ENCODE results near the gene HSF5. TPM values are rescaled to one million over a fixed set of nuclear protein-coding genes. Genes with fewer than 3 reads are reported as not detected.

Gene HSF5
- total RNA-seq, 6 donors from 2014 or later = 0.07 to 0.39 (median 0.30) TPM; not detected in 1

GRCh38 chr17:58375811-58376210 lies 112.4 kb downstream of the HSF5 start:
- WGBS, 2 donors = 75 to 86% methylated on average over 2 of the region's 2 CpGs

GRCh38 chr17:58375256-58375655 lies 113.0 kb downstream of the HSF5 start:
- Histone ChIP-seq H3K27ac (no peak overlapping the region), H3K27me3 (no peaks in the 10 kb centered on the region), H3K9me3 (no peaks in the 10 kb centered on the region), H3K36me3 (no peaks in the 10 kb centered on the region), H3K4me1 (peaks cover 0 to 17% (median 14%) of the 10 kb centered on the region in 4 donors), H3K4me3 (no peak overlapping the region)
- DNase-seq = no peak
- no peak for TF ChIP-seq POLR2A (IDR thresholded peaks at IDR 0.05)
- no peak for TF ChIP-seq POLR2AphosphoS5 (IDR thresholded peaks at IDR 0.05)
- peak in 1 of 6 experiments; percentile 10 for TF ChIP-seq CTCF (IDR thresholded peaks at IDR 0.05)
- 65 to 71% methylated on average over 5 of the region's 5 CpGs for WGBS, 2 donors
- ATAC-seq (ENCODE audit: low FRiP score in 2 of 2) = no peak

More at GRCh38 chr17:58375811-58376210, 112.4 kb downstream of the HSF5 start:
- peaks cover 0 to 17% (median 16%) of the 10 kb centered on the region in 4 donors for H3K4me1 ChIP-seq
- no peaks in the 10 kb centered on the region for H3K9me3 ChIP-seq
- H3K4me3 ChIP-seq = no peak overlapping the region
- no peak for DNase-seq
- ATAC-seq (ENCODE audit: low FRiP score in 2 of 2) = no peak
- H3K36me3 ChIP-seq = no peaks in the 10 kb centered on the region
- H3K27me3 ChIP-seq = no peaks in the 10 kb centered on the region
- no peak overlapping the region for H3K27ac ChIP-seq
- TF ChIP-seq POLR2AphosphoS5 (IDR thresholded peaks at IDR 0.05) (no peak), CTCF (IDR thresholded peaks at IDR 0.05) (no peak), EP300 (IDR thresholded peaks at IDR 0.05) (no peak), POLR2A (IDR thresholded peaks at IDR 0.05) (no peak)

GRCh38 chr17:58373923-58374322 lies 114.3 kb downstream of the HSF5 start:
- WGBS, 2 donors = 85 to 98% methylated on average over 1 of the region's 1 CpG
- no peak for ATAC-seq (ENCODE audit: low FRiP score in 2 of 2)

GRCh38 chr17:58373003-58373402 lies 115.2 kb downstream of the HSF5 start:
- DNase-seq = no peak
- 90 to 93% methylated on average over 5 of the region's 5 CpGs for WGBS, 2 donors
- no peaks in the 10 kb centered on the region for H3K36me3 ChIP-seq
- TF ChIP-seq POLR2A (IDR thresholded peaks at IDR 0.05) = no peak
- TF ChIP-seq EP300 (IDR thresholded peaks at IDR 0.05) = no peak
- no peak for TF ChIP-seq CTCF (IDR thresholded peaks at IDR 0.05)
- no peak for TF ChIP-seq POLR2AphosphoS5 (IDR thresholded peaks at IDR 0.05)
- no peaks in the 10 kb centered on the region for H3K9me3 ChIP-seq
- ATAC-seq (ENCODE audit: low FRiP score in 2 of 2) = no peak
- no peak overlapping the region for H3K4me3 ChIP-seq
- no peak overlapping the region for H3K27ac ChIP-seq
- peaks cover 0 to 17% (median 14%) of the 10 kb centered on the region in 4 donors for H3K4me1 ChIP-seq
- H3K27me3 ChIP-seq = no peaks in the 10 kb centered on the region

More at GRCh38 chr17:58373923-58374322, 114.3 kb downstream of the HSF5 start:
- H3K4me3 ChIP-seq = no peak overlapping the region
- H3K27ac ChIP-seq = no peak overlapping the region
- TF ChIP-seq POLR2A (IDR thresholded peaks at IDR 0.05) (no peak), CTCF (IDR thresholded peaks at IDR 0.05) (no peak), EP300 (IDR thresholded peaks at IDR 0.05) (no peak), POLR2AphosphoS5 (IDR thresholded peaks at IDR 0.05) (no peak)
- no peaks in the 10 kb centered on the region for H3K9me3 ChIP-seq
- no peaks in the 10 kb centered on the region for H3K36me3 ChIP-seq
- H3K4me1 ChIP-seq = peaks cover 0 to 17% (median 14%) of the 10 kb centered on the region in 4 donors
- H3K27me3 ChIP-seq = no peaks in the 10 kb centered on the region
- no peak for DNase-seq

GRCh38 chr17:58371300-58371950 lies 116.8 kb downstream of the HSF5 start:
- no peak overlapping the region for H3K4me3 ChIP-seq
- H3K27ac ChIP-seq = no peak overlapping the region
- H3K27me3 ChIP-seq = no peaks in the 10 kb centered on the region
- TF ChIP-seq EP300 (IDR thresholded peaks at IDR 0.05) (no peak), POLR2AphosphoS5 (IDR thresholded peaks at IDR 0.05) (no peak), CTCF (IDR thresholded peaks at IDR 0.05) (no peak), POLR2A (IDR thresholded peaks at IDR 0.05) (no peak)
- WGBS, 2 donors = 81 to 89% methylated on average over 6 of the region's 6 CpGs
- no peaks in the 10 kb centered on the region for H3K9me3 ChIP-seq
- peaks cover 0 to 7% (median 2%) of the 10 kb centered on the region in 4 donors for H3K4me1 ChIP-seq
- H3K36me3 ChIP-seq = no peaks in the 10 kb centered on the region
- ATAC-seq (ENCODE audit: low FRiP score in 2 of 2) (no peak), DNase-seq (no peak)

All from upper lobe of left lung (tissue), 6 donors.